Embryonic facial prominence (tissue), 1 donor: ENCODE data around the gene NLRC5.
"Not testable (repeated sequence)": the region's sequence is repeated elsewhere in the genome, so short reads cannot be mapped to it uniquely, and the experiment has no call there.

Experiments
- DNase-seq: peaks from one replicate; pipeline ENCODE4 v3.0.0-alpha.2; 2016; ENCODE audit errors: extremely low spot score

The NLRC5 gene

DNA sequence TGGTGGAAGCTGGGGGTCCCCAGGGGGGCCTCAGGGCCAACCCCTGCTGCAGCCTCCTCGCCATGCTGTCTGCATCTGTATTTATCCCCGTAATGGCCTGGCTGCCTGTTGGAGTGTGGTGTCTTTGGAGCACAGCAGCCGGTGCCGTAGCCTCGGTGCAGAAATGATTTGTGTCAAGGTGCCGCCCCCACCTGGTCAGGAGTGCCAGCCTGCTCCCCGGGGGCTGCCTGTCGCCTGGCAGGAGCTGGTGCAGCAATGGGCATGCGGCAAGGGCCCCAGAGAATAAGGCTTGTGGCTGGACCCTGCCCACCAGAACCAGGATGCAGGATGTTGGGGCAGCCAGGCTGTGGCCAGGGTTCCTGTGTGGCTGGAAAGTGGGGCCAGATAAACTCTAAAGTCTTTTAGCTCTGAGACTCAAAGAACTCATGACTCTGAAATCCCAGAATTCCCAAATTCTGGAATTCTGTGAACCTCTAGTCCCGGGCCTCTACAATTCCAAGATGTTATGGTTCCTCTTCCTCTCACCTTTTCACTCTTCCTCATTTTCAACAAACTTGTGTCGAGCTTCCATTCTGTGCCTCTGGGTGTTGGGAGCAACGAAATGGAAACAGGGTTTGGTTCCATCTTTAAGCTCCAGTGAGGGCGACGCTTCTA lies 109.0 kb downstream of the NLRC5 start:
- DNase-seq, result no peak

DNA sequence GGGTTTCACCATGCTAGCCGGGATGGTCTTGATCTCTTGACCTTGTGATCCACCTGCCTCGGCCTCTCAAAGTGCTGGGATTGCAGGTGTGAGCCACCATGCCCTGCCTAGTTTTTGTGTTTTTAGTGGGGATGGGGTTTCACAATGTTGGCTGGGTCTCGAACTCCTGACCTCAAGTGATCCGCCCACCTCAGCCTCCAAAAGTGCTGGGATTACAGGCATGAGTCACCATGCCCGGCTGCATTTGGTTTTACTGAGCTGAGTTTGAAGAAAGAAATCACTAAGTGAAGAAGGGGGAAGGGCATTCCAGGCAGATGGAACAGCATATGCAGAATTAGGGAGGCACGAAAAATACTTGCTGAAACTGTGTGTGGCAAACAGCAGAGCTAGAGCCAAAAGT lies 110.6 kb downstream of the NLRC5 start:
- DNase-seq, result not testable (repeated sequence)

DNA sequence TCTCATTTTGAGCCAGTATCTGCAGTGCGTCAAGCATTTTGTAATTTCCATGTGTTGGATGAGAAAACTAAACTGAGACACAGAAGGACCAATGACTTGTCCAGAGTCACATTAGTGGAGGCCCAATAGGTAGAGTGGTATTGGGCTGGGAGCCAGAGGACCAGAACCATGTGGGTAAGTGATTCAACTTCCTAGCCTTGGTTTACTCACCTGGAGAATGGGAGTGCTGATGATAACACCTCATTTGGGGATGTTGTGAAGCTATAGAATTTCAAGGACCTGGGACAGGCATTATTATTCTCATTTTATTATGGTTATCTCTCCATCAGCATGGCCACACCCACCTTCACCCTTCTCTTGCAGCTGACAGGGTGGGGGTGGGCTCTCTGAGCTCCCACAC lies 111.1 kb downstream of the NLRC5 start:
- no peak for DNase-seq

DNA sequence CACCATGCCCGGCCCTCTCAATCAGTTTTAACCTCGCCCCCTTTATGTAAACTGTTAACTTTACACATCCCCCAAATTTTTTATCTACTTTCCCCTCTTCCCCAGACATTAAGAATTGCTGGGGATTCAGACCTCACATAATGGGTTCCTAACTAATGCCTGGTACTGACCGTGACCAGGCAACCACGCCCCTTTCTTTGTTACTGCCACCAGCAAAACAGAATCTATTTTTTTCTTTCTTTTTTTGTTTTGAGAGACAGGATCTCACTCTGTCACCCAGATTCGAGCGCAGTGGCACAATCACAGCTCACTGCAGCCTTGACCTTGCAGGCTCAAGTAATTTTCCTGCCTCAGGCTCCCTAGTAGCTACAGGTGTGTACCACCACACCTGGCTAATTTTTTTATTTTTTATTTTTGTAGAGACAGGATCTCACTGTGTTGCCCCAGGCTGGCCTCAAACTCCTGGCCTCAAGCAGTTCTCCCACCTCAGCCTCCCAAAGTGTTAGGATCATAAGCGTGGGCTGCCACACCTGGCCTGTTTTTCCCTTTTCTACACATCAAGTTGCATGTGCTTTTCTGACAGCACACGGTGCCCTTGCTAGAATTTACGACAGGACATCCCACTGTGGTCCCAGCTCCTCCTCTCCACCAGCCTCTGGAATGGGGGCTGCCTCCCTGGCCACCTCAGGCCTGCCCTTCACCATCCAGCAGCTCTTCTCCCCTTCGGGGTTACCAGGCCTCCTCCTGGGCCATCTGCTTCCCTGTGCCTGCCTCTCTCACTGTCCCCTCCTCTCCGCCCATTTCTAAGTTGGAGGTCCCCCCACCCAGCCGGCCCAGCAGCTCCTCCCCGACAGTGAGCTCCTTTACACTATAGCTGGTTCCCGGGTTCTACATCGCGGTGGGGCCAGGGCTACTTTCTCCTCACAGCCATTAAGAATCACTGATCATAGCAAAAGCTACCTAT lies 113.8 kb downstream of the NLRC5 start:
- no peak for DNase-seq

DNA sequence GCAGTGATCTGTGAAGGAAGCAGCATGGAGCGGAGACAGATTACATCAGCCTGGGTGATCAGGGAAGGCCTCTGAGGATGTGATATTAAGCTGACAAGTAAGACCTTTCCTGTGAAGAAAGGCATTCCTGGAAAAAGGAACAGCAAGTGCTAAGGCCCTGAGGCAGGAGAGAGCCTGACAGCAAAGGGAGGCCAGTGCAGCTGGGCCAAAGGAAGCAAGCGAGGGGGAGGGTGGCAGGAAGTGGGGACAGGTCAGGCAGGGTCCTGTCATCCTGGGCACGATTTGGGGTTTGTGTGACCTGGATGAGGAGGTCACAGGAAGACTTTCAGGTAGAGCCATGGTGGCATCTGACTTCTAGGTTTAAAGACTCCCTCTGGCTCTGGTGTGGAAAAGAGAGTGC lies 115.3 kb downstream of the NLRC5 start:
- no peak for DNase-seq

DNA sequence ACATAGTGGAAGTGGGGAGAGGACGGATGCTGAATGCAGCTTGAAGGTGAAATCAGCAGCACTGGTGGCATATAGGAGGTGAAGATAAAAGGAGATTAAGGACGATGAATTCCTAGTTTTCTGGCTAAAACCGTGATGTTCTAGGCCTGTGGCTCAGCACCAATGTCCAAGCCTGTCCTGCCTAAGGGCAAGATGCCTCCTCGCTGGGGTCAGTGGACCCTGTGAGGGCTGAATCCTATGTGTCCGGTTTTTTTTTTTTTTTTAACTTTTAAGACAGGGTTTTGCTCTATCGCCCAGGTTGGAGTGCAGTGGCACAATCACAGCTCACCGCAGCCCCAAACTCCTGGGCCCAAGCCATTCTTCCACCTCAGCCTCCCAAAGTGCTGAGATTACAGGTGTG lies 115.8 kb downstream of the NLRC5 start:
- no peak for DNase-seq

DNA sequence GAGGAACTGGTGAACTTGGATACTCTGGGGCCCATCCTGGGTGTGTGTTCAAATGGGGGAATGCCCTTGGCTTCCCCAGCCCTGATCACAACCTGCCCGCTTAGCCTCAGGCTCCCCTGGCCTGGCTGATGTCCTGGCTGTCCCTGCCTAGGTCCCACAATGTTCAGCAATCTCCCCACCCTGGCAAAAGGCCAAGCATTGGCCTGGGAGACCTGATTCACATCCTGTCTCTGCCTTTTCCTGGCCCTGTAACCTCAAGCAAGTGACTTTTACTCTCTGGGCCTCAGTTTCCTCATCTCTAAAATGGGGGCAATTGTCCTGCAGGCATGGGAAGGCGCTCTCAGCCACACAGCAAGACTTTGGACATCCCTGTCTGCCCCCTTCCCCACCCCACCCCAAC lies 117.4 kb downstream of the NLRC5 start:
- DNase-seq, result no peak

DNA sequence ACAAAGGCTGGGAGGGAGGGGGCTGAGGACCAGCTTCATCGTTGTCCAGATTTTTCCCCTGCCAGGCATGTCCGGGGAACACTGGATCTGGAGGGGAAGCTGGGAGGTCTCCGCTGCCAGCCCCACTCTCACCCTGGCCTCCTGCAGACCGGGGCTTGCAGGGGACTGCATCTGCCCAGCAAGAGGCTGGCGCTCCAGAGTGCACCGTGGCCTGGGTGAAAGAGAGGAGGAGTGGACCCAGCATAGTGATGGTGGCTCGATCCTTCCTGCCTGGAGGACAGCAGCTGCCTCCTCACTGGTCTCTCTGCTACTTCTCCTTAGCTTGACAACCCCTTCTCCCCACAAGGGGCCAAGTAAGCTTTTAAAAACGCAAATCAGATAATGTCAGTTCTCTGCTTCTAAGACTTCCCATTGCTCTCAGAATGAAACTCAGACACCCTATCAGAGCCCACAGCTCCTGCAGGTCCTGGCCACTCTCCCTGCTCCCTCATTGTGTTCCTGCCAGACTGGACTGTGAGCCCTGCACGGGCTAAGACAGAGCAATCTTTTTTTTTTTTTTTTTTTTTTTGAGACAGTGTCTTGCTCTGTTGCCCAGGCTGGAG lies 118.1 kb downstream of the NLRC5 start:
- no peak for DNase-seq

DNA sequence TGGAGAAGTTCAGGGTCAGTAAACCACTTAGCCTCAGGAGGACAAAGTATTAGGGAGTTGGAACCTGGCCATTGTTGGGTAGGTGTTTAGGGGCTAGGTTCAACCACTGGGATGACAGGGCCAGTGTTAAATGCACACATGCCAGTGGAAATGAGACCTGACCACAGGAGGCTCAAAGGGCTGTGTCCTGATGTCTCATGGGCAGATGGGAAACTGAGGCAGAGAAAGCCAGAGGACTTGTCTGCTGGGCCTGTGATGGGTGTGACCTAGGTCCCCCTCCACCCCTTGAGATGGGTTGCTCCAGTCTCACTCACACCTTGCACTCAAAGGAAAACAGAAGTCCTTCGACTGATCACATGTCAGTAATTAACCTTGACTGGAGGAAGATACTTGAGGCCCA lies 119.1 kb downstream of the NLRC5 start:
- DNase-seq, result no peak

DNA sequence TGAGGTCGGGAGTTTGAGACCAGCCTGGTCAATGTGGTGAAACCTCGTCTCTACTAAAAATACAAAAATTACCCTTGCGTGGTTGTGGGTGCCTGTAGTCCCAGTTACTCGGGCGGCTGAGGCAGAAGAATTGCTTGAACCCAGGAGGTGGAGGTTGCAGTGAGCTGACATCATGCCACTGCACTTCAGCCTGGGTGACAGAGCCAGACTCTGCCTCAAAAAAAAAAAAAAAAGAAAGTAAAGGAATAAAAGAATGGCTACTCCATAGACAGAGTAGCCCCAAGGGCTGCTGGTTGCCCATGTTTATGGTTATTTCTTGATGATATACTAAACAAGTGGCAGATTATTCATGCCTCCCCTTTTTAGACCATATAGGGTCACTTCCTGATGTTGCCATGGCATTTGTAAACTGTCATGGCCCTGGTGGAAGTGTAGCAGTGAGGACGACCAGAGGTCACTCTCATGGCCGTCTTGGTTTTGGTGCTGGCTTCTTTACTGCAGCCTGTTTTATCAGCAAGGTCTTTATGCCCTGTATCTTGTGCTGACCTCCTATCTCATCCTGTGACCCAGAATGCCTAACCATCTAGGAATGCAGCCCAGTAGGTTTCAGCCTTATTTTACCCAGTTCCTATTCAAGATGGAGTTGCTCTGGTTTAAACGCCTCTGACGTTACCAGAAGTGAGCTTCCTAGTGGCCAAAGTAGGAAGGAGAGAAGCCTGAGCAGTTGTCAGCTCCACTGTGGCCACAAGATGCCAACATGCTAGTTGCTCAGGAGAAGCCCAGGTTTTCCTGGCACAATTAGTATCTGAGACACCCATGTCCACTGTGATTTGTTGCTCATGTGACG lies 120.1 kb downstream of the NLRC5 start:
- not testable (repeated sequence) for DNase-seq

DNA sequence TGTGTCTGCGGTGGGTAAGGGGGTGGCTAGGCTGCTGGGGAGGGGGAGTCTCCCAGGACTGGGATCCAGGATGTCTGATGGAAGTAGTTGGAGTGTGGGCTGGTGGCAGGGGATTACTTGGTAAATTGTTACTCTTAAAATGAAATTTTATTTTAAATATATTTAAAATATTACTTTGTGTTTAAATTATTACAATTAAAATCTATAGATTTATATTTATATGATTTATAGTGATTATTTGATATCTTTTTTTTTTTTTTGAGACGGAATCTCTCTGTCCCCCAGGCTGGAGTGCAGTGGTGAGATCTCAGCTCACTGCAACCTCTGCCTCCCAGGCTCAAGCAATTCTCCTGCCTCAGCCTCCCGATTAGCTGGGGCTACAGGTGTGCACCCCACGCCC lies 121.6 kb downstream of the NLRC5 start:
- no peak for DNase-seq

DNA sequence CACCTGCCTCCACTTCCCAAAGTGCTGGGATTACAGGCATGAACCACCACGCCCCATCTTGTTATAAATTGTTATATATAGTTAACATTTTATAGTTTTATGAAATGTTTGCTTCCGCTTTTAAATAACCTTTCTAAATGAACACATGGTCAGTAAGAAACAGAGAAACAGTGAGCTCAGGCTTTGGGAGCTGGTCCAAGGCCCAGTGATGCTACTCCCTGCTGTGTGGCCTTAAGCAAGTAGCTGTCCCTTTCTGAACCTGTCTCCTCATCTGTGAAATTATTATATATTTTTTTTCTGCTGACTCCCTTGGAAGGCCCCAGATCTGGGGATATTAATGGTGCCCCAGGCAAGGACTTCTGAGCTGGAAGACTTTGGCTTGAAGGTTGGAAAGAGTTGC lies 122.1 kb downstream of the NLRC5 start:
- DNase-seq, result no peak

DNA sequence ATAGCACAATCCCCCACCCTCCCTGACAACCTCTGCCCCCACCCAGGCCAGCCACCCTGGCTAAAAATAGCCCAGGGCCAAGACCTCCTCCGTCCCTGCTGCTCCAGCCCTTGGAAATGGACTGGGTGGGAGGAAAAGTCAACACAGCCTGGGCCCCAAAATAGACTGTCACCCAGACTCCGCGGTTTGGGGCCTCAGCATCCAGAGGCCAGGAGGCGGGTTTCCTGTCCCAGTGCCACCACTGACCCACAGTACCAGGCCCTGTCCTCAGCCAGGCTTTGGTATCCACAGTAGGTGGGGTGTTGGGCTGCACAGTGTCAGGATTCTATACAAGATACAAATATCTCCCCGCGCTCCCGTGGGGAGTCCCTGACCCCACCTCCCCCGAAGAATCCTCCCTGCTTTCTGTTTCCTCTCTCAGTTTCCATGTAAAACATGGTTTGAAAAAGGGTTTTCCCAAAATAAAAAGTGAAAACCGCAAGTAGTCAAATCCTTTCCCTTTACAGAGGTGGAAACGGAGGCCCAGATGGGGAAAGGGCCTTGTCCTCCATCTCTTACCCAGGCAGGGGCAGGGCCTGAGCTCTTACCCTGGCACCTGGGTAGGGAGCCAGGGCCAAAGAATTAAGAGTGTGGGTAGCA lies 123.2 kb downstream of the NLRC5 start:
- DNase-seq, result no peak

DNA sequence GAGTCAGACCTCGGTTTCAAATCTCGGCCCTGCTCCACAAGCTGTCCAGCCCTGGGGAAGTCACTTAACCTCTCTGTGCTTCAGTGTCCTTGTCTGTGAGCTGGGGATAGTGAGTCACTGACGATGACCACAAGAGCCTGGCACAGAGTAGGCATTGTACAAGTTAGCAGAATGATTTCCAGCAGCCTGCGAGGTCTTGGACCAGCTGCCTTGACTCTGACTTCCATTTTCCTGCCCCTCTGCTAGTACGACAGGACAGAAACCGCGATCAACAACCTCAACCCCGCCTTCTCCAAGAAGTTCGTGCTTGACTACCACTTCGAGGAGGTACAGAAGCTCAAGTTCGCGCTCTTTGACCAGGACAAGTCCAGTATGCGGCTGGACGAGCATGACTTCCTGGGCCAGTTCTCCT lies 123.7 kb downstream of the NLRC5 start:
- no peak for DNase-seq

DNA sequence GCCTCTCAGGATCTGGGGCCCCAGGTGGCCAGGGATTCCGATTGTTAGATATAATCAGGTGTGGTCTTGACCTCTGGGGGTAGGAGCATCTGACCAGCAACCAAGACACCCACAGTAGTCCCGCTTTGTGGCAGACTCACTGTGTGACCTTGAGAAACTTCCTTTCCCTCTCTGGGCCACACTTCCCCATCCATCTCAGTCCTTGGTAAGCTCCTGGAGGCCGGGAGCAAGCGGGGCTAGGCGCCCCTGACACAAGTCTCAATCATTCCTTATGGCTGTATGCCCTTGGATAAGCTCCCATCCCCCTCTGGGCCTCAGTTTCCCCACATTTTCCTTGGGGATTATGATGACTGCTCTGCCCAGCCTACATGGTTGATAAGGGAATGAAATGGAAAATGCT lies 124.3 kb downstream of the NLRC5 start:
- no peak for DNase-seq

DNA sequence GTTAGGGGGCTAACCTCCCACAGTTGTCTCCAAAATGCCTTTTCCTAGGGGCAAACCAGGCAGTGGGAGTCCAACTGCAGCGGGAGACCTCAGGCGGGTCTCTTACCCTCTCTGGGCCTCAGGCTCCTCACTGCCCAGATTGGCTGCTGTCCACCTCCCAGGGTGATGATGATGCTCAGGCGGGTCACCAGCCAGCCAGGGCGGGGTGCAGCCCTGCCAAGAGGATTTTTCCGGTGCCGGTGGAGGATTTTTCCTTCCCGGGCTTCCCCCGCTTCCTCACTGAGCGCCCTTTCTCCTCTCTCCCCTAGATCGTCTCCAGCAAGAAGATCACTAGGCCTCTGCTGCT lies 125.8 kb downstream of the NLRC5 start:
- no peak for DNase-seq

DNA sequence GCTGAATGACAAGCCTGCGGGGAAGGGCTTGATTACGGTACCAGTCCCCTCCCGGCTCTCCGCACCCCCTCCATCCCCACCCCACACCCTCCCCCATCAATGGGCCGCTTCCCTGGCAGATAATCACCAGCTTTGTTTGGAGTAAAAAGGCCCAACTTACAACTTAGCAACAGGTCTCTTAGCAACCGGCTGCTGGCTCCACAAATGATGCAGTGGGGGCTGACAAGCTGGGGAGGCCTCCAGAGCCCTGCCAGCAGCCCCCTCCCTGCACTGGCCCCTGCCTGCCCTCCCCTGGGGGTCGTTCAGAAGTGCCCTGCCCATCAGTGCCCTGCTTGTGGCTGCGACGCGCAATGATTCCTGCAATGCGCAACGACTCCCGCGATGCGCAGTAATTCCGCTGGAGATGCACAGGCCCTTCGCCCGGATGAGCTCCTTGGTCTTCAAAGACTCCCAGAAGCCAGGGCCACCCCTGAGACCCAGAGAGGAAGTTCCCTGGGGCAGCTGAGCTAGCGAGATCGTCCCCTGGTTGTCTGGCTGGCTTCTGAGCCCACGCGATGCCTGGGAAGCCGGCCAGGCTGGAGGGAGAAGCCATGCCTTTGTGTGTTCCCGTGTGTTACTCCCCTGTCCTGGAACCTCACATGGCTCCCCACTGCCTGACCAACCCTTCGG lies 126.3 kb downstream of the NLRC5 start:
- peak; percentile 31 for DNase-seq

DNA sequence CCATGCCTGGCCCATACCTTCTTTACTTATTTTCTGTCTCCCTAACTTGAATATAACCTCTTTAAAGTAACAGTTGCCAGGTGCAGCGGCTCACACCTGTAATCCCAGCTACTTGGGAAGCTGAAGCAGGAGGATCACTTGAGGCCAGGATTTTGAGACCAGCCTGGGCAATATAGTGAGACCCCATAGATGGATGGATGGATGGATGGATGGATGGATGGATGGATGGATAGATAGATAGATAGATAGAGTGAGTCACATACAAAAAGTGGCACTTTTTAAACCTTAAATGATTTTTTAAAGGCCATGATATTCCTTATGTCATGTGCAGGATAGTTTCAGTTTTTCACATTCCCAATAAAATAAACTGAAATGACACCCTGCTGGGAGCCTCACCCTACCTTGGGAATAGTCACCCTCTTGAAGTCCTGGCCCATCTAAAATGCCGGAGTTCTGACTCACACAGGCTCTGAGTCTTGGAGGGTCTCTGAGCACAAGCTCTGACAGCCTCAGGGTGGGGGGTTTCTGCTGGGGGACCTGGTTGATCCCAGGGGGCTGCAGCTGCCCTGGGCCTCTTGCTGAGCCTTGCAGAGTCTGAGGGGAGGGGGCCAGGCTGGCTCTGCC lies 129.2 kb downstream of the NLRC5 start:
- no peak for DNase-seq

DNA sequence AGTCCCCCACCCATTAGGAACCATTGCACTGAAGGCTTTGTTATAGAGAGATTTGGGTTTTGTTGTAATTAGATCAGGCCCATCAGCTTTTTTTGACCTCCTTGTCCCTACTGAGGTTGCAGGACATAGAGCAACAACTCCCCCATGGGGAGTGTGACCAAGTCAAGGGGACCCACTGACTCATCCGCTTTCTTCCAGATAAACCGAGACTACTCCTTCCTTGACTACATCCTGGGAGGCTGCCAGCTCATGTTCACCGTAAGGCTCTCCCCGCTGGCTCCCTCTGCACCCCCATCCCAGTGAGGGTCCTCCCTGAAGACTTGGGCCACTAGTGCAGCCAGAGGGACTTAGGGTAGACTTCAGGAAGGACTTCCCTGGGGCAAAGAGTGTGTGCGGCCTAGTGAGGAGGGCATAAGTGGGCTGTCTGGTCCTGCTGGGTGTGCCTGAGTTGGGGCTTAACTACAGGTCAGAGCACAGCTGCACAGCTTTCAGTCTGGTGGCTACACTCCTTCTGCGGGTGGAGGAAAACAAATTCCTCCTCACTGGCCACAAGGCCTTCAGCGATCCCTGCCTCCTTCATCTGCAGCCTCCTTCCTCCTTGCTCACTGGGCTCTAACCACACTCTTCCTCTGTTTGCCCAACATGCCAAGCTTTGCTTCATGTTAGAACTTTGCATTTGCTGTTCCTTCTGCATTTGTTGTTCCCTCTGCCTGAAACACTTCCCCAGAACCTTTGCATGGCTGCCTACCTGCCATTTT lies 134.0 kb downstream of the NLRC5 start:
- no peak for DNase-seq
